ENCODE results near the gene DSC3.

Gene DSC3

DNA sequence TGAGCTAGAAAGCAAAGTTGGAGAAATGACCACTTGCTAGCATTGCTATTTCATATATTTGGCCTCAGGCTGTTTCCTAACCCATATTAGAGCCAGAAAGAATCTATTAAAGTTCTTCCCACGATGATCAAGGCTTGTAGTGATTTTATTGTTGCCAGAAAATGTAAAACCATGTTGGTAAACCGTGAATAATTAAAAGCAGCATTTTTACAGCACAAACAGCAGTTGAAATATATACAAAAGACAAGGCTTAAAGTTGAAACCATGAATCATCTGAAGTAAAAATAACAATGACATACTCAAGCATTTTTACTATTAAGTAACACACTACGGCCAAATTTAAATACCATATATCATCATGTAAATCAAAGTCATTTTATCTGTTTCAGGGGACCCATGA is 27.7 kb upstream of the DSC3 start:
- H4K20me1 ChIP-seq (ENCODE audit: low read depth, low read length): no peaks in the 10 kb centered on the region
- no peak for TF ChIP-seq EZH2phosphoT487 (conservative IDR thresholded peaks at IDR 0.05; ENCODE audit: low read length)
- TF ChIP-seq, protein P1, sequence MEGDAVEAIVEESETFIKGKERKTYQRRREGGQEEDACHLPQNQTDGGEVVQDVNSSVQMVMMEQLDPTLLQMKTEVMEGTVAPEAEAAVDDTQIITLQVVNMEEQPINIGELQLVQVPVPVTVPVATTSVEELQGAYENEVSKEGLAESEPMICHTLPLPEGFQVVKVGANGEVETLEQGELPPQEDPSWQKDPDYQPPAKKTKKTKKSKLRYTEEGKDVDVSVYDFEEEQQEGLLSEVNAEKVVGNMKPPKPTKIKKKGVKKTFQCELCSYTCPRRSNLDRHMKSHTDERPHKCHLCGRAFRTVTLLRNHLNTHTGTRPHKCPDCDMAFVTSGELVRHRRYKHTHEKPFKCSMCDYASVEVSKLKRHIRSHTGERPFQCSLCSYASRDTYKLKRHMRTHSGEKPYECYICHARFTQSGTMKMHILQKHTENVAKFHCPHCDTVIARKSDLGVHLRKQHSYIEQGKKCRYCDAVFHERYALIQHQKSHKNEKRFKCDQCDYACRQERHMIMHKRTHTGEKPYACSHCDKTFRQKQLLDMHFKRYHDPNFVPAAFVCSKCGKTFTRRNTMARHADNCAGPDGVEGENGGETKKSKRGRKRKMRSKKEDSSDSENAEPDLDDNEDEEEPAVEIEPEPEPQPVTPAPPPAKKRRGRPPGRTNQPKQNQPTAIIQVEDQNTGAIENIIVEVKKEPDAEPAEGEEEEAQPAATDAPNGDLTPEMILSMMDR (IDR thresholded peaks at IDR 0.05; ENCODE audit: insufficient read depth, low read length, poor library complexity, severe bottlenecking): no peak
- H3K36me3 ChIP-seq (ENCODE audit: low read length): no peaks in the 10 kb centered on the region

GRCh38 chr18:31066266-31066665 is 23.7 kb upstream of the DSC3 start:
- TF ChIP-seq, protein P1 (IDR thresholded peaks at IDR 0.05; ENCODE audit: insufficient read depth, low read length, poor library complexity, severe bottlenecking): no peak
- no peak for TF ChIP-seq EZH2phosphoT487 (conservative IDR thresholded peaks at IDR 0.05; ENCODE audit: low read length)
- H3K9ac ChIP-seq (ENCODE audit: low read length): no peak overlapping the region

More for the DNA sequence above, 27.7 kb upstream of the DSC3 start:
- H3K9me3 ChIP-seq (ENCODE audit: insufficient read depth, low read length): no peaks in the 10 kb centered on the region
- H3K27ac ChIP-seq (ENCODE audit: low read depth, low read length): no peak overlapping the region
- no peaks in the 10 kb centered on the region for H3K27me3 ChIP-seq (ENCODE audit: low read length)
- no peak overlapping the region for H2AFZ ChIP-seq (ENCODE audit: low read depth, low read length, severe bottlenecking)
- H3K79me2 ChIP-seq (ENCODE audit: insufficient read depth, low read length): no peaks in the 10 kb centered on the region
- H3K9me2 ChIP-seq (replicated peaks; ENCODE audit: insufficient read depth, low read length): no peaks in the 10 kb centered on the region
- H3F3A ChIP-seq (ENCODE audit: insufficient read depth): no peaks in the 10 kb centered on the region
- H3K4me2 ChIP-seq (ENCODE audit: low read depth, low read length, poor library complexity, severe bottlenecking): no peak overlapping the region
- H3K4me3 ChIP-seq (ENCODE audit: insufficient read depth, low read length, poor library complexity, severe bottlenecking): no peak overlapping the region
- no peak overlapping the region for H3K9ac ChIP-seq (ENCODE audit: low read length)

DNA sequence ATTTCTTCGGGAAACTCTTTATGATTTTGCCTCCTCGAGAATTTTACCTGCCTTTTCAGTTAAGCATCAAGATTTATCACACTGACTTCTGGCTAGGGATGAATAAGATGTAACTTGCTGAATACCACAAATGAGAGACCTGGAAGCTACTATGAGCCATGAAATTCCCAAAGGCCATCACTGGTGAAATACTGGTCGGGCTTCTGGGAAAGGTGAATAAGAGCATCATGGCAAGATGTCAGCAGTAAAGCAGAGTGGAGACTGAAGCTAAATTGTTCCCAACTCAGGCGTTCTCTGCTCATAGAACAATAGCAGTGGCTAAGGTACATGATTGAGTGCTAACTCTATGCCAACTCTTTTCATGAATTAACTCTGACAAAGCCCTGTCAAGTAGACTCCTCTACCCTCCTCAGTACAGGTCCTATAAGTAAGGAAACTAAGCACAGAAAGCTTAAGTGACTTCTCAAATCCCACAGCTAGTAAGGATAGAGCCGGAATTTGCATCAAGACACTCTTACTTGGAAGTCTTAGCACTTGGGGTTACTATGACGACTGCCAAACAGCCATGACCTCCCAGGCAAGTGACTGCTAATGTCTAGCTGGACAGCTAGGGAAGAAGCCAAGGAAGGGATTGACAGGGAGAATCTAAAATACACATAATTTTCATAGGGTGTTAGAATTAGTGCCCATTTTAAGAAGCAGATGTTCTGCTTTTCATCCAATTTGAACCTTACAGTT is 22.7 kb upstream of the DSC3 start:
- H3K27me3 ChIP-seq (ENCODE audit: low read length): no peaks in the 10 kb centered on the region

More at GRCh38 chr18:31066266-31066665, 23.7 kb upstream of the DSC3 start:
- no peaks in the 10 kb centered on the region for H3K27me3 ChIP-seq (ENCODE audit: low read length)
- no peaks in the 10 kb centered on the region for H3K79me2 ChIP-seq (ENCODE audit: insufficient read depth, low read length)
- H3K36me3 ChIP-seq (ENCODE audit: low read length): no peaks in the 10 kb centered on the region
- no peaks in the 10 kb centered on the region for H3K9me3 ChIP-seq (ENCODE audit: insufficient read depth, low read length)
- H3F3A ChIP-seq (ENCODE audit: insufficient read depth): no peaks in the 10 kb centered on the region
- H3K4me2 ChIP-seq (ENCODE audit: low read depth, low read length, poor library complexity, severe bottlenecking): no peak overlapping the region
- H4K20me1 ChIP-seq (ENCODE audit: low read depth, low read length): no peaks in the 10 kb centered on the region
- H3K4me3 ChIP-seq (ENCODE audit: insufficient read depth, low read length, poor library complexity, severe bottlenecking): no peak overlapping the region
- H2AFZ ChIP-seq (ENCODE audit: low read depth, low read length, severe bottlenecking): no peak overlapping the region
- H3K27ac ChIP-seq (ENCODE audit: low read depth, low read length): no peak overlapping the region
- no peaks in the 10 kb centered on the region for H3K9me2 ChIP-seq (replicated peaks; ENCODE audit: insufficient read depth, low read length)

More for the DNA sequence above, 22.7 kb upstream of the DSC3 start:
- Histone ChIP-seq H3K9me2 (replicated peaks; ENCODE audit: insufficient read depth, low read length) (no peaks in the 10 kb centered on the region), H4K20me1 (ENCODE audit: low read depth, low read length) (no peaks in the 10 kb centered on the region), H3K4me3 (ENCODE audit: insufficient read depth, low read length, poor library complexity, severe bottlenecking) (no peak overlapping the region), H3K4me2 (ENCODE audit: low read depth, low read length, poor library complexity, severe bottlenecking) (no peak overlapping the region), H2AFZ (ENCODE audit: low read depth, low read length, severe bottlenecking) (no peak overlapping the region), H3F3A (ENCODE audit: insufficient read depth) (no peaks in the 10 kb centered on the region), H3K9me3 (ENCODE audit: insufficient read depth, low read length) (no peaks in the 10 kb centered on the region), H3K79me2 (ENCODE audit: insufficient read depth, low read length) (no peaks in the 10 kb centered on the region), H3K27ac (ENCODE audit: low read depth, low read length) (no peak overlapping the region), H3K9ac (ENCODE audit: low read length) (no peak overlapping the region), H3K36me3 (ENCODE audit: low read length) (no peaks in the 10 kb centered on the region)
- TF ChIP-seq, protein P1 (IDR thresholded peaks at IDR 0.05; ENCODE audit: insufficient read depth, low read length, poor library complexity, severe bottlenecking): no peak
- no peak for TF ChIP-seq EZH2phosphoT487 (conservative IDR thresholded peaks at IDR 0.05; ENCODE audit: low read length)
